BJ (cell line): ENCODE results near the gene LUC7L3. TPM values are rescaled to one million over a fixed set of nuclear protein-coding genes. Genes with fewer than 3 reads are reported as not detected.

Experiments
- CTCF ChIA-PET: fragments of 350-600 bp; formaldehyde crosslinking; extraction: SDS; loops from one replicate; lab custom pipeline; 2021; ENCODE audit warnings: antibody characterized with exemption, inconsistent platforms; lab: Yijun Ruan, JAX
- POLR2A ChIA-PET: fragments of 300-600 bp; sonication (Branson Sonifier 250); formaldehyde crosslinking; extraction: SDS; loops from one replicate; lab custom pipeline; 2021; ENCODE audit warnings: antibody characterized with exemption; lab: Charles Lee
- DNase-seq: peaks from one replicate; pipeline ENCODE4 v3.0.0-alpha.2; 2011; ENCODE audit warnings: low read depth
- H3K27me3 ChIP-seq: 2 replicates; pipeline ENCODE4 v1.6.0; 2011; ENCODE audit warnings: low read length; ENCODE audit not compliant: control insufficient read depth, insufficient read depth
- H3K36me3 ChIP-seq: 2 replicates; pipeline ENCODE4 v1.5.1; 2011; ENCODE audit warnings: low read length; ENCODE audit not compliant: control insufficient read depth, insufficient read depth
- H3K4me3 ChIP-seq: 2 replicates; pipeline ENCODE4 v1.5.1; 2011; ENCODE audit warnings: low read depth, mild to moderate bottlenecking, control low read depth, low read length
- CTCF ChIP-seq: IDR thresholded peaks from 2 replicates; pipeline ENCODE4 v1.5.1; 2011; ENCODE audit warnings: low read depth, mild to moderate bottlenecking, control low read depth, inconsistent platforms, low read length, moderate library complexity; ENCODE audit not compliant: insufficient read depth
- polyA plus RNA-seq: library from polyadenylated mRNA; depleted of rRNA; stranded (reverse); fragments of >200 nt; gene quantifications from 2 replicates; pipeline ENCODE4 v1.2.3, GENCODE V29; 2011

The LUC7L3 gene
- polyA plus RNA-seq, 1 experiment, result 55.6 TPM

- no peaks in the 10 kb centered on the region for H3K27me3 ChIP-seq
- H3K4me3 ChIP-seq, result no peak overlapping the region
- no peak for DNase-seq
- H3K36me3 ChIP-seq, result no peaks in the 10 kb centered on the region
- POLR2A ChIA-PET, result interaction anchor here (0.6 kb wide), 1 partner anchor 22 kb away, joined by 4 read pairs; no protein-coding TSS in a partner anchor
- CTCF ChIA-PET, result interaction anchor here (0.6 to 9.6 kb wide), 5 partner anchors 17 to 73 kb away, joined by 3 to 164 read pairs (median 6); partner anchors contain the start of gene WFIKKN2
- no peak for TF ChIP-seq CTCF
These were observed 60.4 kb downstream of the LUC7L3 start for GRCh38 chr17:50779747-50780353.

- no peaks in the 10 kb centered on the region for H3K36me3 ChIP-seq
- H3K27me3 ChIP-seq, result no peaks in the 10 kb centered on the region
- H3K4me3 ChIP-seq, result 0 out of 2 replicates have a peak overlapping the region, but pooled peaks have one; percentile 1
- CTCF ChIA-PET, result interaction anchor here (1.2 to 9.6 kb wide), 5 partner anchors 14 to 176 kb away, joined by 3 to 164 read pairs (median 25); partner anchors contain the start of gene ANKRD40CL
- POLR2A ChIA-PET, result no interaction called here
- no peak for TF ChIP-seq CTCF
- no peak for DNase-seq
These were observed 61.8 kb downstream of the LUC7L3 start for GRCh38 chr17:50781167-50781566.

- POLR2A ChIA-PET, result no interaction called here
These were observed 63.8 kb downstream of the LUC7L3 start for GRCh38 chr17:50783193-50783660.

GRCh38 chr17:50783905-50784304 lies 64.5 kb downstream of the LUC7L3 start:
- no peaks in the 10 kb centered on the region for H3K36me3 ChIP-seq
- H3K4me3 ChIP-seq, result no peak overlapping the region
- ChIA-PET CTCF (interaction anchor here (0.6 to 9.6 kb wide), 29 partner anchors 8 to 303 kb away, joined by 3 to 164 read pairs (median 6); partner anchors contain the start of genes ANKRD40CL and WFIKKN2), POLR2A (no interaction called here)
- DNase-seq, result no peak
- TF ChIP-seq CTCF, result no peak
- H3K27me3 ChIP-seq, result no peaks in the 10 kb centered on the region

More at GRCh38 chr17:50783193-50783660, 63.8 kb downstream of the LUC7L3 start:
- CTCF ChIA-PET, result interaction anchor here (0.6 to 9.6 kb wide), 35 partner anchors 8 to 335 kb away, joined by 3 to 164 read pairs (median 6); partner anchors contain the start of genes ANKRD40CL, SPATA20 and WFIKKN2
- Histone ChIP-seq H3K4me3 (no peak overlapping the region), H3K36me3 (no peaks in the 10 kb centered on the region), H3K27me3 (no peaks in the 10 kb centered on the region)
- DNase-seq, result peak; percentile 27
- TF ChIP-seq CTCF, result peak; percentile 99

- no peak overlapping the region for H3K4me3 ChIP-seq
- POLR2A ChIA-PET, result no interaction called here
- no peaks in the 10 kb centered on the region for H3K36me3 ChIP-seq
- DNase-seq, result no peak
- no peaks in the 10 kb centered on the region for H3K27me3 ChIP-seq
- no peak for TF ChIP-seq CTCF
- CTCF ChIA-PET, result interaction anchor here (0.8 to 9.6 kb wide), 10 partner anchors 12 to 172 kb away, joined by 3 to 164 read pairs (median 28); partner anchors contain the start of gene ANKRD40CL
These were observed 65.7 kb downstream of the LUC7L3 start for GRCh38 chr17:50785126-50785525.
